Motor neuron (in vitro differentiated cells): ENCODE measurements around the gene SLC5A3. TPM values are rescaled to one million over a fixed set of nuclear protein-coding genes. Genes with fewer than 3 reads are reported as not detected.

Source experiments
- ATAC-seq, 8 experiments: fragments of 200-7000 bp; cut with Tn5 transposase; replicated peaks in 6 of 8; 2 replicates each; pipeline ENCODE4 v1.8.0; 2021; ENCODE audit warnings: mild to moderate bottlenecking in 8 of 8, moderate library complexity in 8 of 8
- H3K27ac ChIP-seq, 2 donors: fragments of 250-450 bp; sonication (Bioruptor Pico); 2 replicates each; pipeline ENCODE4 v1.9.0; 2021; ENCODE audit warnings: antibody characterized with exemption in 2 of 2, mild to moderate bottlenecking in 2 of 2, moderate library complexity in 1 of 2
- H3K4me1 ChIP-seq, 2 donors: fragments of 250-450 bp; sonication (Bioruptor Pico); replicated peaks in 1 of 2; 2 replicates each; pipeline ENCODE4 v1.6.1; 2021; ENCODE audit warnings: antibody characterized with exemption in 2 of 2, mild to moderate bottlenecking in 2 of 2, moderate library complexity in 1 of 2
- H3K4me3 ChIP-seq, 5 donors: fragments of 250-450 bp; sonication (Bioruptor Pico); 2 replicates each; pipeline ENCODE4 v1.9.0; 2021; ENCODE audit warnings: antibody characterized with exemption in 5 of 5, mild to moderate bottlenecking in 5 of 5, moderate library complexity in 4 of 5
- WGBS, 10 experiments: fragments of 450-650 bp; shearing (Covaris generic); methylation state at CpG; one replicate each; pipeline ENCODE4 v1.0.0; 2022; 5-methylcytosine and 5-hydroxymethylcytosine counted together
- in situ Hi-C, 9 experiments: fragments of 400-800 bp; cut with MboI; loops; one replicate each; pipeline ENCODE4 v1.15.0; 2021; ENCODE audit warnings: low sequenced_read_pairs in 9 of 9, low pct_unique_long_range_greater_than_20kb in 2 of 9; ENCODE audit not compliant: unreplicated experiment in 9 of 9
- total RNA-seq, 8 experiments: library from RNA; unstranded; fragments of 300-600 nt; gene quantifications; 2 replicates each; pipeline versions ENCODE4 v1.2.3 to v1.2.4, GENCODE V29; 2022

The SLC5A3 gene
- total RNA-seq, 8 experiments from 2014 or later, result 14.2 to 25.7 (median 19.9) TPM

DNA sequence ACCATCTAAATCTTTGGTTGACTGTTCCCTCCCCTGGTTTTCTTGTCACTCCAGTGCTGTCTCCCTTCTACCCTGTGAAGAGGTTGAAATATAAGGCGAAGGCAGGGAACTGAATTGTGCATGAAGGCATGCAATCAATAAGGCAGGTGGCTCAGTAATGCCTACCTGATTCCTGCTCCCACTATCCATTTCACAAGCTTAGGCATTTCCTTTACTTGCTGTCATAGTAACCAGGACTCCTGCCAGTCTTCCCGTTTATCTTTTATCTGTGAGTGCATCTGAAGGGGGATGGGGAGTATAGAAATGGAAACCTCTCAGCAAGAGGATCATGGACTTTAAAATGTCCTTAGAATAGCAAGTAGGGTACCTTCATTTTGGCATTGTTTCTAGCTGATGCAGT is 40.5 kb downstream of the SLC5A3 start:
- WGBS, 10 experiments, result 0 to 100% (median 54%) methylated on average over 1 to 2 of the region's 2 CpGs; no CpG with 5 or more reads in 2 of the 10 experiments
- ATAC-seq, result no peak
- no peak overlapping the region for H3K27ac ChIP-seq

DNA sequence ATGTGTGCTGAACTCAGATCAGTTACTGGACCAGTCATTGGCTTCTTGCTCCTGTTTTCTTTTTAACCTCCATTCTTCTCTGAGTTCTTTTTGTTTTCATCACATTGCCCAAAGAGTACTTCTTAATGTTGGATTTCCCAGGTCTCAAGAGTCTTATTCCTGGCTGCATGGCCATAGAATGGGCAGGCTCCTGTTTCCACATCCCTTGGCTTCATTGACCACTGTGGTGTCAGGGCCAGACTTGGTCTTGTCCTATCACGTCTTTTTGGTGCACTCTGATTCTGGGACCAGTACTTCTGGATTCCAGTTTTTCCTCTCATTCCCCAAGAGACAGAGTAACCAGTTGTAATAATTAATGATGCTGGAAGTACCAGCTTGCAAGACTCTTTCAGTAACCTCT is 41.8 kb downstream of the SLC5A3 start:
- ATAC-seq, result no peak
- Histone ChIP-seq H3K4me3 (no peak overlapping the region), H3K27ac (no peak overlapping the region), H3K4me1 (peaks cover 0 to 5% of the 10 kb centered on the region in 2 donors)
- in situ Hi-C loops, result no loop called here
- 40 to 100% (median 100%) methylated on average over 1 of the region's 1 CpG; no CpG with 5 or more reads in 7 of the 10 experiments for WGBS, 10 experiments

More for the DNA sequence above, 40.5 kb downstream of the SLC5A3 start:
- in situ Hi-C loops, result no loop called here
- no peak overlapping the region for H3K4me3 ChIP-seq
- peaks cover 0 to 5% of the 10 kb centered on the region in 2 donors for H3K4me1 ChIP-seq

DNA sequence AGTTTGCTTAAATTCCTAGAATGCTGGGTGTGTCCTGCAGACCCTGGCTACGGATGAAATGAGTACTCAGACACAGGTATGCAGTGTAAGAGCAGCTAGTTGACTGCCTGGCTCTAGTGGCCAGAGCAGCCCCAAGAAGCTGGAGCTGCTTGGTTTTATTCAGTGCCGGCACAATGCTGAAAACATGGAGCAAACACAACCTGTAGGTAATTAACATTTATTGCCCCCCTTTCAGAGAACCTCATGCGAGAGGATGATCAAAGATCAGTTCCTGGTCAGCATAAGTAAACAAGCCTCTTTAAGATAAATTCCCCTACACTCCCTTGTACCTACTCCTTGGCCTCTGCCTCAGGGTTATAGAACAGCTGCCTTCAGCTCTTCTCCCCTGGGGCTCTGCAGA is 43.2 kb downstream of the SLC5A3 start:
- H3K27ac ChIP-seq, result no peak overlapping the region
- 40 to 100% (median 92%) methylated on average over 1 to 3 of the region's 3 CpGs; no CpG with 5 or more reads in 3 of the 10 experiments for WGBS, 10 experiments
- no peak overlapping the region for H3K4me3 ChIP-seq
- peaks cover 0 to 5% of the 10 kb centered on the region in 2 donors for H3K4me1 ChIP-seq
- in situ Hi-C loops, result no loop called here
- no peak for ATAC-seq

DNA sequence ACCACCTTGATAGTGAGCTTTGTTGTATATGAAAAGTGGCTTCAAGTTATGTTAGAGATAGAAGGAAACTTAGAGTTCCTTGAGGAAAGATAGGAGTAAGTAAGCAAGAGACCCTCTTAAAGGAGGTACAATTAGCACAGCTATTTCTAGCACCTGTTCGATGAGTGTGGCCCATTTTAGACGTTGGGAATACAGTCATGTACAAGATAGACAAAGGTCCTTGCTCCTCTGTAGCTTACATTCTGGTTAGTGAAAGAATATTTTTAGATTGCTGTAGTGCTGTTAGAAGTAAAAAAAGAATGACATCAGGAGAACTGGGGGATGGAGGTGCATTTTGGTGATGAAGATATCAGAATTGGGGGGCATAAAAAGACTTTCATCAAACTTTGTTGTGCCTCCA is 47.5 kb downstream of the SLC5A3 start:
- ATAC-seq, result no peak
- in situ Hi-C loops, result no loop called here
- WGBS, 10 experiments, result 88 to 100% (median 100%) methylated on average over 1 to 2 of the region's 2 CpGs; no CpG with 5 or more reads in 1 of the 10 experiments
- H3K27ac ChIP-seq, result no peak overlapping the region
- H3K4me1 ChIP-seq, result peaks cover 0 to 1% of the 10 kb centered on the region in 2 donors
- H3K4me3 ChIP-seq, result no peak overlapping the region

DNA sequence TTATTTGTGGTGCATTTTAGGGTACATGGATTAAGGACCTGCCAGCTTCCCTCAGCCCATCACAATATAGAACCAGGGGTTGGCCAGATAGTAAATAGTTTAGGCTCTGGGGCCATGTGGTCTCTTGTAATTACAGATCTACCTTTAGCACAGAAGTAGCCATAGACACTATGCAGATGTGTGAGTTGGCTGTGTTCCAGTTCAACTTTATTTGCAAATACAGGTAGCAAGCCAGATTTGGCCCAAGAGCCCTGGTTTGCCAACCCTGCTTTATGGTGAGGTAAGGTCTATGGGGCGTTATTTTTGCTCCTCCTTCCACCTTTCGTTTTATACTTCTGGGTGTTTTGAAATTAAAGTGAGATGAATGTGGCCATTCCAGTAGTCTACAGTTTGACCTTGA is 48.7 kb downstream of the SLC5A3 start:
- in situ Hi-C loops, result no loop called here
- Histone ChIP-seq H3K4me1 (peaks cover 11 to 13% of the 10 kb centered on the region in 2 donors), H3K27ac (no peak overlapping the region), H3K4me3 (no peak overlapping the region)
- ATAC-seq, result no peak
- WGBS, 10 experiments, result 82 to 100% (median 100%) methylated on average over 1 to 2 of the region's 2 CpGs; no CpG with 5 or more reads in 1 of the 10 experiments

Other genes starting within 250 kb of the SLC5A3 start
- gene ATP5PO, start 157.8 kb upstream of the SLC5A3 start, total RNA-seq, result 100 to 1,000 TPM; 237 to 347 (median 278) TPM
- 10 to 100 TPM; 36.8 to 66.1 (median 58.0) TPM for gene MRPS6, start within 50 bp of the SLC5A3 start, total RNA-seq